ENCODE results near the gene FER.

DNA sequence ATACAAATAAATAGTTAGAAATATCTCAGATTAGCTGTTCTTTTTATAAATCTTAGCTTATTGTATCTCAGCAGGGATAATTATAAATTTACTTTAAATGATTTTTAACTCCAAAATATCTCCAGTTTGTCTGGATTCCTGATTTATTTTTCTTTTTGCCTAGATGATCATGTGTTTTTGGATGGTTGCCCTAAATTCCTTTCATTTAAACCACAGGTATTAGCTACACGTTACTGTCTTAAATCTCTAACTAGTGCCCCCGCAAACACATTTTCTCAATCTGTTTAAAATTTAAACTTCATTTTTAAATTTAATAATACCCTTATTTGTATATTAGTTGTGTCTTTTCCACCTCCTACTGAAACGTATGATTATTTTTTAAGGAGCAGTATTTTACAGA, 5.6 kb downstream of the FER start:
- no peak for TF ChIP-seq SIN3A (IDR thresholded peaks at IDR 0.05; ENCODE audit: borderline replicate concordance, insufficient read depth, low read depth, low read length)
- TF ChIP-seq, protein P1, sequence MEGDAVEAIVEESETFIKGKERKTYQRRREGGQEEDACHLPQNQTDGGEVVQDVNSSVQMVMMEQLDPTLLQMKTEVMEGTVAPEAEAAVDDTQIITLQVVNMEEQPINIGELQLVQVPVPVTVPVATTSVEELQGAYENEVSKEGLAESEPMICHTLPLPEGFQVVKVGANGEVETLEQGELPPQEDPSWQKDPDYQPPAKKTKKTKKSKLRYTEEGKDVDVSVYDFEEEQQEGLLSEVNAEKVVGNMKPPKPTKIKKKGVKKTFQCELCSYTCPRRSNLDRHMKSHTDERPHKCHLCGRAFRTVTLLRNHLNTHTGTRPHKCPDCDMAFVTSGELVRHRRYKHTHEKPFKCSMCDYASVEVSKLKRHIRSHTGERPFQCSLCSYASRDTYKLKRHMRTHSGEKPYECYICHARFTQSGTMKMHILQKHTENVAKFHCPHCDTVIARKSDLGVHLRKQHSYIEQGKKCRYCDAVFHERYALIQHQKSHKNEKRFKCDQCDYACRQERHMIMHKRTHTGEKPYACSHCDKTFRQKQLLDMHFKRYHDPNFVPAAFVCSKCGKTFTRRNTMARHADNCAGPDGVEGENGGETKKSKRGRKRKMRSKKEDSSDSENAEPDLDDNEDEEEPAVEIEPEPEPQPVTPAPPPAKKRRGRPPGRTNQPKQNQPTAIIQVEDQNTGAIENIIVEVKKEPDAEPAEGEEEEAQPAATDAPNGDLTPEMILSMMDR (IDR thresholded peaks at IDR 0.05): no peak
- no peak for TF ChIP-seq POLR2AphosphoS5 (IDR thresholded peaks at IDR 0.05; ENCODE audit: low read depth, low read length)
- TF ChIP-seq, protein P2, sequence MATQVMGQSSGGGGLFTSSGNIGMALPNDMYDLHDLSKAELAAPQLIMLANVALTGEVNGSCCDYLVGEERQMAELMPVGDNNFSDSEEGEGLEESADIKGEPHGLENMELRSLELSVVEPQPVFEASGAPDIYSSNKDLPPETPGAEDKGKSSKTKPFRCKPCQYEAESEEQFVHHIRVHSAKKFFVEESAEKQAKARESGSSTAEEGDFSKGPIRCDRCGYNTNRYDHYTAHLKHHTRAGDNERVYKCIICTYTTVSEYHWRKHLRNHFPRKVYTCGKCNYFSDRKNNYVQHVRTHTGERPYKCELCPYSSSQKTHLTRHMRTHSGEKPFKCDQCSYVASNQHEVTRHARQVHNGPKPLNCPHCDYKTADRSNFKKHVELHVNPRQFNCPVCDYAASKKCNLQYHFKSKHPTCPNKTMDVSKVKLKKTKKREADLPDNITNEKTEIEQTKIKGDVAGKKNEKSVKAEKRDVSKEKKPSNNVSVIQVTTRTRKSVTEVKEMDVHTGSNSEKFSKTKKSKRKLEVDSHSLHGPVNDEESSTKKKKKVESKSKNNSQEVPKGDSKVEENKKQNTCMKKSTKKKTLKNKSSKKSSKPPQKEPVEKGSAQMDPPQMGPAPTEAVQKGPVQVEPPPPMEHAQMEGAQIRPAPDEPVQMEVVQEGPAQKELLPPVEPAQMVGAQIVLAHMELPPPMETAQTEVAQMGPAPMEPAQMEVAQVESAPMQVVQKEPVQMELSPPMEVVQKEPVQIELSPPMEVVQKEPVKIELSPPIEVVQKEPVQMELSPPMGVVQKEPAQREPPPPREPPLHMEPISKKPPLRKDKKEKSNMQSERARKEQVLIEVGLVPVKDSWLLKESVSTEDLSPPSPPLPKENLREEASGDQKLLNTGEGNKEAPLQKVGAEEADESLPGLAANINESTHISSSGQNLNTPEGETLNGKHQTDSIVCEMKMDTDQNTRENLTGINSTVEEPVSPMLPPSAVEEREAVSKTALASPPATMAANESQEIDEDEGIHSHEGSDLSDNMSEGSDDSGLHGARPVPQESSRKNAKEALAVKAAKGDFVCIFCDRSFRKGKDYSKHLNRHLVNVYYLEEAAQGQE (IDR thresholded peaks at IDR 0.05; ENCODE audit: insufficient read depth in 1 of 2, low read depth in 2 of 2, low read length in 1 of 2): no peak

Data from Panc1 (cell line).